PC-9 (cell line): ENCODE results near the gene SDC1. TPM values are rescaled to one million over a fixed set of nuclear protein-coding genes. Genes with fewer than 3 reads are reported as not detected.

Source experiments
- BruUV-seq: library from RNA; stranded (reverse); fragments of 400-500 nt; replicated peaks from 2 replicates; lab custom pipeline; 2021; lab: Mats Ljungman, UMichigan
- CTCF ChIA-PET: fragments of 300-600 bp; sonication (Branson Sonifier 250); formaldehyde crosslinking; loops from one replicate; lab custom pipeline; 2022; ENCODE audit warnings: antibody characterized with exemption; lab: Charles Lee
- POLR2A ChIA-PET: fragments of 300-600 bp; sonication (Branson Sonifier 250); formaldehyde crosslinking; loops from one replicate; lab custom pipeline; 2022; ENCODE audit warnings: antibody characterized with exemption; ENCODE audit not compliant: unreplicated experiment; lab: Charles Lee
- DNase-seq, 2 experiments: peaks; one replicate each; pipeline versions ENCODE4 v3.0.0 to v3.0.0-alpha.2; 2015 to 2022; ENCODE audit warnings: mixed read lengths in 1 of 2
- H2AFZ ChIP-seq: fragments of 200-600 bp; sonication (generic); 2 replicates; pipeline ENCODE4 v1.8.1; 2017; ENCODE audit warnings: antibody characterized with exemption
- H3F3A ChIP-seq: fragments of 200-600 bp; sonication (generic); 2 replicates; pipeline ENCODE4 v1.8.1; 2017; ENCODE audit warnings: antibody characterized with exemption, mild to moderate bottlenecking, low read depth; ENCODE audit not compliant: insufficient read depth
- H3K27ac ChIP-seq: fragments of 200-600 bp; sonication (generic); 2 replicates; pipeline ENCODE4 v1.6.1; 2016; ENCODE audit warnings: mixed run types
- H3K27me3 ChIP-seq: fragments of 200-600 bp; sonication (generic); 2 replicates; pipeline ENCODE4 v1.6.1; 2016; ENCODE audit warnings: low read depth, mixed run types; ENCODE audit not compliant: insufficient read depth
- H3K36me3 ChIP-seq: fragments of 200-600 bp; sonication (generic); 2 replicates; pipeline ENCODE4 v1.6.1; 2016; ENCODE audit warnings: low read depth, mixed run types
- H3K4me1 ChIP-seq: fragments of 200-600 bp; sonication (generic); replicated peaks from 2 replicates; pipeline ENCODE4 v1.6.1; 2016; ENCODE audit warnings: mixed run types; ENCODE audit not compliant: insufficient read depth
- H3K4me2 ChIP-seq: fragments of 200-600 bp; sonication (generic); 2 replicates; pipeline ENCODE4 v1.6.1; 2017; ENCODE audit warnings: mixed run types
- H3K4me3 ChIP-seq: fragments of 200-600 bp; sonication (generic); 2 replicates; pipeline ENCODE4 v1.6.1; 2016; ENCODE audit warnings: mixed run types
- H3K79me2 ChIP-seq: fragments of 200-600 bp; sonication (generic); 2 replicates; pipeline ENCODE4 v1.6.1; 2017; ENCODE audit warnings: low read depth, mixed run types
- H3K9me2 ChIP-seq: fragments of 200-600 bp; sonication (generic); 2 replicates; pipeline ENCODE4 v1.8.1; 2017; ENCODE audit warnings: mild to moderate bottlenecking; ENCODE audit not compliant: insufficient read depth
- H3K9me3 ChIP-seq: fragments of 200-600 bp; sonication (generic); 2 replicates; pipeline ENCODE4 v1.8.1; 2016; ENCODE audit warnings: low read depth; ENCODE audit not compliant: insufficient read depth
- H4K20me1 ChIP-seq: fragments of 200-600 bp; sonication (generic); 2 replicates; pipeline ENCODE4 v1.8.1; 2017; ENCODE audit not compliant: insufficient read depth
- CTCF ChIP-seq: fragments of 200-600 bp; sonication (generic); conservative IDR thresholded peaks from 2 replicates; pipeline ENCODE4 v1.6.1; 2017; ENCODE audit warnings: mixed run types, antibody characterized with exemption, mild to moderate bottlenecking, moderate library complexity
- EZH2 ChIP-seq: fragments of 200-600 bp; sonication (generic); IDR thresholded peaks from 2 replicates; pipeline ENCODE4 v1.8.0; 2017; ENCODE audit warnings: antibody characterized with exemption, low read depth
- intact Hi-C: fragments of 100-400 bp; cut with micrococcal nuclease; formaldehyde crosslinking; loops from one replicate; pipeline ENCODE4 v1.10.0; 2022; ENCODE audit not compliant: unreplicated experiment
- total RNA-seq: library from RNA; stranded (reverse); gene quantifications from 2 replicates; pipeline ENCODE4 v1.2.3, GENCODE V29; 2021

The SDC1 gene
- total RNA-seq, 1 experiment from 2014 or later, result 128 TPM

GRCh38 chr2:20211420-20211819, 13.5 kb downstream of the SDC1 start:
- Histone ChIP-seq H3K9me3 (no peaks in the 10 kb centered on the region), H3K4me1 (peaks cover 23% of the 10 kb centered on the region), H3K27me3 (no peaks in the 10 kb centered on the region), H3F3A (peaks cover 11% of the 10 kb centered on the region; the same call in 1 of the 2 replicates), H4K20me1 (no peaks in the 10 kb centered on the region), H2AFZ (no peak overlapping the region), H3K4me3 (no peak overlapping the region), H3K27ac (no peak overlapping the region), H3K36me3 (no peaks in the 10 kb centered on the region), H3K9me2 (no peaks in the 10 kb centered on the region), H3K79me2 (0 out of 2 replicates have a peak, but pooled peaks cover 11% of the 10 kb centered on the region), H3K4me2 (no peak overlapping the region)
- intact Hi-C loops, result no loop called here
- no peak for DNase-seq
- no peak for TF ChIP-seq CTCF
- no peak for TF ChIP-seq EZH2
- POLR2A ChIA-PET, result no interaction called here
- BruUV-seq, result no TSS peak
- CTCF ChIA-PET, result interaction anchor here (0.5 kb wide), 1 partner anchor 14 kb away, joined by 4 read pairs; the partner anchor contains the start of gene SDC1

DNA sequence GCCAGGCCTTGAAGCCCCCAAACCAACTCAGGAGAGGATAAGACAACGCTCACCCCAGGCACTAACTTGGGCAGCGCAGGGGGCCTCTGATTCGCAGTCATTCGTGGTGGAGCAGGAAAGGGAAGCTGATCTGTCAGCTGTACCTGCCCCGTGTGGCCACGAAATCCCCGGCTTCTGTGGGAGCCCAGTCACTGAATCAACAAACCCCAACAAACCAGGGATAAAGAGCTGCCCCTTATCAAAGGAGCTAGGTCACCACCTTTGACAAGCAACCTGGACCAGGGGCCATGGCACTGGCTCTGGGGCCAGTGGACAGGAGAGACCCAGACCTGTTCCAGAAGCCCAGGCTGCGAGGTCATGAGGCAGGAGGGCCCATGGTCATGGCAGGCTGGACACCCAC, 14.5 kb downstream of the SDC1 start:
- intact Hi-C loops, result no loop called here
- no peaks in the 10 kb centered on the region for H3K9me3 ChIP-seq
- peaks cover 11% of the 10 kb centered on the region; the same call in 1 of the 2 replicates for H3F3A ChIP-seq
- H3K4me1 ChIP-seq, result peaks cover 29% of the 10 kb centered on the region
- no peak for TF ChIP-seq EZH2
- TF ChIP-seq CTCF, result no peak
- H3K4me3 ChIP-seq, result no peak overlapping the region
- H2AFZ ChIP-seq, result no peak overlapping the region
- ChIA-PET CTCF (no interaction called here), POLR2A (no interaction called here)
- no peak overlapping the region for H3K27ac ChIP-seq
- no peaks in the 10 kb centered on the region for H3K27me3 ChIP-seq
- DNase-seq, result no peak
- no peak overlapping the region for H3K4me2 ChIP-seq
- 0 out of 2 replicates have a peak, but pooled peaks cover 11% of the 10 kb centered on the region for H3K79me2 ChIP-seq
- no peaks in the 10 kb centered on the region for H4K20me1 ChIP-seq
- no peaks in the 10 kb centered on the region for H3K36me3 ChIP-seq
- no TSS peak for BruUV-seq
- no peaks in the 10 kb centered on the region for H3K9me2 ChIP-seq

- Histone ChIP-seq H3K4me2 (no peak overlapping the region), H3K4me1 (peaks cover 29% of the 10 kb centered on the region), H3K4me3 (no peak overlapping the region), H4K20me1 (no peaks in the 10 kb centered on the region), H2AFZ (no peak overlapping the region), H3K79me2 (0 out of 2 replicates have a peak, but pooled peaks cover 11% of the 10 kb centered on the region), H3F3A (peaks cover 11% of the 10 kb centered on the region; the same call in 1 of the 2 replicates), H3K9me3 (no peaks in the 10 kb centered on the region), H3K9me2 (no peaks in the 10 kb centered on the region), H3K27ac (no peak overlapping the region), H3K27me3 (no peaks in the 10 kb centered on the region), H3K36me3 (no peaks in the 10 kb centered on the region)
- ChIA-PET CTCF (no interaction called here), POLR2A (no interaction called here)
- intact Hi-C loops, result no loop called here
- TF ChIP-seq CTCF (no peak), EZH2 (no peak)
- no peak for DNase-seq
- BruUV-seq, result no TSS peak
Observed at GRCh38 chr2:20209373-20210109, 15.4 kb downstream of the SDC1 start.
